Neural progenitor cell (in vitro differentiated cells): ENCODE results near the gene RNF212. TPM values are rescaled to one million over a fixed set of nuclear protein-coding genes. Genes with fewer than 3 reads are reported as not detected.
"Not testable (repeated sequence)": the region's sequence is repeated elsewhere in the genome, so short reads cannot be mapped to it uniquely, and the experiment has no call there.

Experiments used
- DNase-seq: peaks from one replicate; pipeline ENCODE4 v3.0.0-alpha.2; 2016; ENCODE audit warnings: low spot score
- H2AFZ ChIP-seq: fragments of 200-600 bp; sonication (generic); replicated peaks from 2 replicates; pipeline ENCODE4 v1.6.1; 2016; ENCODE audit warnings: antibody characterized with exemption
- H3F3A ChIP-seq: fragments of 200-600 bp; sonication (generic); 2 replicates; pipeline ENCODE4 v1.6.1; 2016; ENCODE audit warnings: antibody characterized with exemption, low read depth
- H3K27ac ChIP-seq: fragments of 200-600 bp; sonication (generic); 2 replicates; pipeline ENCODE4 v1.5.1; 2016; ENCODE audit warnings: mild to moderate bottlenecking
- H3K27me3 ChIP-seq: fragments of 200-600 bp; sonication (generic); 2 replicates; pipeline ENCODE4 v1.6.1; 2016; ENCODE audit warnings: mild to moderate bottlenecking, moderate library complexity
- H3K36me3 ChIP-seq: fragments of 200-600 bp; sonication (generic); 2 replicates; pipeline ENCODE4 v1.5.1; 2016
- H3K4me1 ChIP-seq: fragments of 200-600 bp; sonication (generic); 2 replicates; pipeline ENCODE4 v1.6.1; 2016; ENCODE audit warnings: mixed run types
- H3K4me2 ChIP-seq: fragments of 200-600 bp; sonication (generic); 2 replicates; pipeline ENCODE4 v1.6.1; 2016
- H3K4me3 ChIP-seq: fragments of 200-600 bp; sonication (generic); 2 replicates; pipeline ENCODE4 v1.5.1; 2016
- H3K79me2 ChIP-seq: fragments of 200-600 bp; sonication (generic); 2 replicates; pipeline ENCODE4 v1.6.1; 2016; ENCODE audit warnings: low read depth
- H3K9ac ChIP-seq: fragments of 200-600 bp; sonication (generic); 2 replicates; pipeline ENCODE4 v1.6.1; 2016
- H3K9me3 ChIP-seq: fragments of 200-600 bp; sonication (generic); 2 replicates; pipeline ENCODE4 v1.5.1; 2016; ENCODE audit warnings: low read depth
- H4K20me1 ChIP-seq: fragments of 200-600 bp; sonication (generic); 2 replicates; pipeline ENCODE4 v1.6.1; 2016; ENCODE audit warnings: low read depth
- H3K27ac Mint-ChIP-seq: 3 replicates; pipeline ENCODE4 v1.8.0; 2021; ENCODE audit warnings: mixed read lengths
- H3K27me3 Mint-ChIP-seq: 2 replicates; pipeline ENCODE4 v1.8.0; 2022; ENCODE audit warnings: low read depth, mild to moderate bottlenecking, inconsistent platforms, moderate library complexity, mixed read lengths; ENCODE audit not compliant: insufficient read depth
- H3K36me3 Mint-ChIP-seq: 3 replicates; pipeline ENCODE4 v1.8.0; 2021; ENCODE audit warnings: mixed read lengths
- H3K4me1 Mint-ChIP-seq: 3 replicates; pipeline ENCODE4 v1.8.0; 2021; ENCODE audit warnings: mixed read lengths
- H3K4me3 Mint-ChIP-seq: 3 replicates; pipeline ENCODE4 v1.8.0; 2021; ENCODE audit warnings: mild to moderate bottlenecking, moderate library complexity, mixed read lengths
- H3K9me3 Mint-ChIP-seq: 3 replicates; pipeline ENCODE4 v1.8.0; 2020; ENCODE audit warnings: mixed read lengths
- EZH2 ChIP-seq: fragments of 200-600 bp; sonication (generic); IDR thresholded peaks from 2 replicates; pipeline ENCODE4 v1.6.1; 2017; ENCODE audit warnings: antibody characterized with exemption, mild to moderate bottlenecking, moderate library complexity
- EZH2phosphoT487 ChIP-seq: fragments of 200-600 bp; sonication (generic); IDR thresholded peaks from 2 replicates; pipeline ENCODE4 v1.6.1; 2017; ENCODE audit warnings: antibody characterized with exemption
- total RNA-seq: library from RNA; depleted of rRNA; stranded (reverse); fragments of >200 nt; gene quantifications from 2 replicates; pipeline ENCODE4 v1.2.3, GENCODE V29; 2015; ENCODE audit warnings: low replicate concordance
- TF ChIP-seq, protein P1 (sequence below): fragments of 200-600 bp; sonication (generic); IDR thresholded peaks from 2 replicates; pipeline ENCODE4 v1.5.1; 2017; ENCODE audit warnings: antibody characterized with exemption, mild to moderate bottlenecking

The RNF212 gene
- total RNA-seq, 1 donor from 2014 or later: 3.4 TPM

DNA sequence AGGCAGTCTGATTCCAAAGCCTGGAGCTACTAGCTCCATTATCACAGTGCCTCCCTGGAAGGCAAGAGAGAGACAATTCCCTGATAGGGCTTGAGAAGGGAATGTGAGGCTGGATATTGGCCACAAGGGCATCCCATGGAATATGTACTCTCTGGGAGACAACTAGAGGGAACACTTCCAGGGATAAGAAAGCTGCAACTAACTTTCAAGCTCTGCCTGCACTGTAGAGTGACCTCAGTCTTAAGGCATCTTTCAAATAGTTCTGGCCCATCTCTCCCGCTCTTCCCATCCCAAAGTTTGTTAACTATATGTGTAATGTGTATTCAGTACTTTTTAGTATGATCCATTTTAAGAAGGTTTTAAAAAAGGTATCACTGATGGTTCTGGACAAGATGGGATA lies 13.1 kb upstream of the RNF212 start:
- Mint-ChIP-seq H3K4me1 (no peaks in the 10 kb centered on the region), H3K27me3 (peaks cover 4% of the 10 kb centered on the region), H3K27ac (no peak overlapping the region), H3K4me3 (no peak overlapping the region), H3K9me3 (no peaks in the 10 kb centered on the region), H3K36me3 (no peaks in the 10 kb centered on the region)
- H3K4me2 ChIP-seq: no peak overlapping the region
- H3F3A ChIP-seq: no peaks in the 10 kb centered on the region
- H3K36me3 ChIP-seq: no peaks in the 10 kb centered on the region
- no peak overlapping the region for H3K4me3 ChIP-seq
- H4K20me1 ChIP-seq: no peaks in the 10 kb centered on the region
- H2AFZ ChIP-seq: no peak overlapping the region
- no peak for TF ChIP-seq EZH2
- TF ChIP-seq, protein P1, sequence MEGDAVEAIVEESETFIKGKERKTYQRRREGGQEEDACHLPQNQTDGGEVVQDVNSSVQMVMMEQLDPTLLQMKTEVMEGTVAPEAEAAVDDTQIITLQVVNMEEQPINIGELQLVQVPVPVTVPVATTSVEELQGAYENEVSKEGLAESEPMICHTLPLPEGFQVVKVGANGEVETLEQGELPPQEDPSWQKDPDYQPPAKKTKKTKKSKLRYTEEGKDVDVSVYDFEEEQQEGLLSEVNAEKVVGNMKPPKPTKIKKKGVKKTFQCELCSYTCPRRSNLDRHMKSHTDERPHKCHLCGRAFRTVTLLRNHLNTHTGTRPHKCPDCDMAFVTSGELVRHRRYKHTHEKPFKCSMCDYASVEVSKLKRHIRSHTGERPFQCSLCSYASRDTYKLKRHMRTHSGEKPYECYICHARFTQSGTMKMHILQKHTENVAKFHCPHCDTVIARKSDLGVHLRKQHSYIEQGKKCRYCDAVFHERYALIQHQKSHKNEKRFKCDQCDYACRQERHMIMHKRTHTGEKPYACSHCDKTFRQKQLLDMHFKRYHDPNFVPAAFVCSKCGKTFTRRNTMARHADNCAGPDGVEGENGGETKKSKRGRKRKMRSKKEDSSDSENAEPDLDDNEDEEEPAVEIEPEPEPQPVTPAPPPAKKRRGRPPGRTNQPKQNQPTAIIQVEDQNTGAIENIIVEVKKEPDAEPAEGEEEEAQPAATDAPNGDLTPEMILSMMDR: no peak
- no peak for TF ChIP-seq EZH2phosphoT487
- H3K27ac ChIP-seq: no peak overlapping the region
- H3K27me3 ChIP-seq: peaks cover 60% of the 10 kb centered on the region
- H3K9ac ChIP-seq: no peak overlapping the region
- no peaks in the 10 kb centered on the region for H3K4me1 ChIP-seq
- no peak for DNase-seq
- H3K79me2 ChIP-seq: no peaks in the 10 kb centered on the region
- no peaks in the 10 kb centered on the region for H3K9me3 ChIP-seq

DNA sequence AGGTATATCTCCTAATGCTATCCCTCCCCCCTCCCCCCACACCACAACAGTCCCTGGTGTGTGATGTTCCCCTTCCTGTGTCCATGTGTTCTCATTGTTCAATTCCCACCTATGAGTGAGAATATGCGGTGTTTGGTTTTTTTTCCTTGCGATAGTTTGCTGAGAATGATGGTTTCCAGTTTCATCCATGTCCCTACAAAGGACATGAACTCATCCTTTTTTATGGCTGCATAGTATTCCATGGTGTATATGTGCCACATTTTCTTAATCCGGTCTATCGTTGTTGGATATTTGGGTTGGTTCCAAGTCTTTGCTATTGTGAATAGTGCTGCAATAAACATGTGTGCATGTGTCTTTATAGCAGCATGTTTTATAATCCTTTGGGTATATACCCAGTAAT lies 12.1 kb upstream of the RNF212 start:
- H3K27me3 Mint-ChIP-seq, H3K9me3 Mint-ChIP-seq, H3K36me3 Mint-ChIP-seq: not testable (repeated sequence)

DNA sequence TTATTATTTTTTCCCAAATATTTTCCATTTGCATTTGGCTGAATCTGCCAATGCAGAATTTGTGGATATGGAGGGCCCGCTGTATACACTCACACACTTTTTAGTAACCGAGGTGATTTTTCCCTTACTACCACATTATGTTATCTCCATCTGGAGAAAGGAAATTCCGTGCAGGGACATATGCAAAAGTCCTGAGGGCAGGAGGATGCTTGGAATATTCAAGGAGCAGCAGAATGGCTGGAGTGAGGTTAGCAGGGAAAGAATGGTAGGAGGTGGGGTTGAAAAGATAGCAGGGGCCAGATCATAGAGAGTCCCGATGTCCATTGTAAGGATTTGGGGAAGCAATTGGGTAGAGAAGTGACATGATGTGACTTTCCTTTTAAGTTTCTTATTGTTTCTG lies 11.5 kb upstream of the RNF212 start:
- Histone ChIP-seq H3K9me3 (no peaks in the 10 kb centered on the region), H3K27ac (no peak overlapping the region), H3K4me2 (no peak overlapping the region), H3K4me3 (no peak overlapping the region), H3K36me3 (no peaks in the 10 kb centered on the region), H2AFZ (no peak overlapping the region), H3F3A (no peaks in the 10 kb centered on the region), H4K20me1 (no peaks in the 10 kb centered on the region), H3K79me2 (no peaks in the 10 kb centered on the region), H3K9ac (no peak overlapping the region), H3K4me1 (no peaks in the 10 kb centered on the region), H3K27me3 (peaks cover 77% of the 10 kb centered on the region)
- Mint-ChIP-seq H3K9me3 (no peaks in the 10 kb centered on the region), H3K27ac (no peak overlapping the region), H3K4me1 (no peaks in the 10 kb centered on the region), H3K36me3 (no peaks in the 10 kb centered on the region), H3K4me3 (no peak overlapping the region), H3K27me3 (peaks cover 4% of the 10 kb centered on the region)
- TF ChIP-seq EZH2: no peak
- TF ChIP-seq, protein P1: no peak
- no peak for TF ChIP-seq EZH2phosphoT487
- no peak for DNase-seq

More for the DNA sequence above, 12.1 kb upstream of the RNF212 start:
- H3K36me3 ChIP-seq, H3K4me3 Mint-ChIP-seq, H3K27ac ChIP-seq, H3K9me3 ChIP-seq, H3K4me3 ChIP-seq, H3K4me1 ChIP-seq, DNase-seq, H3K27ac Mint-ChIP-seq, H3K4me1 Mint-ChIP-seq, H3F3A ChIP-seq, H3K4me2 ChIP-seq, H3K79me2 ChIP-seq, H3K9ac ChIP-seq, H4K20me1 ChIP-seq, H2AFZ ChIP-seq: not testable (repeated sequence)
- peaks cover 71% of the 10 kb centered on the region for H3K27me3 ChIP-seq

DNA sequence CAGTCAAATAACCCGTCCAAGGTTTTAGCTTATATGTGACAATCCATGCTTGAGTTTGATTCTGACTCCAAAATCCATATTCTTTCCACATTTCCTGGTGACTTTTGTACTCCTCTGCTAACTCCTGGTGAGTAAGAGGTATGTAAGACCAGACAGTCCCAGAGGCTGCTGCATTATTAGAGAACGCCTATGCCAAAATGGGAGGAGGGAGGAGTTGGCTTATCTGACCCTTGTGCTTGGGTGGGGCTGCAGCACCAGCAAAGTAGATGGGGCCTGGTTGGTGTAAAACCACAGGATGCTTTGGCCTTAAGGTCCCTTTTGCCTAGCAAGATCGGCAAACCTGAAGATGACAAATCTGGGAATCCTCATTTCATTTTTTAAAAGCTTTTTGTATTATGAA lies 9.1 kb upstream of the RNF212 start:
- Histone ChIP-seq H4K20me1 (no peaks in the 10 kb centered on the region), H3F3A (no peaks in the 10 kb centered on the region)
- TF ChIP-seq EZH2 (no peak), EZH2phosphoT487 (no peak)
- TF ChIP-seq, protein P1: no peak

More for the DNA sequence above, 9.1 kb upstream of the RNF212 start:
- Histone ChIP-seq H3K79me2 (no peaks in the 10 kb centered on the region), H3K27me3 (peaks cover 83% of the 10 kb centered on the region), H3K4me2 (no peak overlapping the region), H3K9ac (no peak overlapping the region), H3K27ac (no peak overlapping the region), H3K9me3 (no peaks in the 10 kb centered on the region), H3K4me3 (no peak overlapping the region), H3K4me1 (no peaks in the 10 kb centered on the region), H2AFZ (no peak overlapping the region), H3K36me3 (no peaks in the 10 kb centered on the region)
- no peaks in the 10 kb centered on the region for H3K36me3 Mint-ChIP-seq
- H3K4me1 Mint-ChIP-seq: no peaks in the 10 kb centered on the region
- peaks cover 2% of the 10 kb centered on the region for H3K27me3 Mint-ChIP-seq
- H3K4me3 Mint-ChIP-seq: no peak overlapping the region
- no peak overlapping the region for H3K27ac Mint-ChIP-seq
- no peak for DNase-seq
- no peaks in the 10 kb centered on the region for H3K9me3 Mint-ChIP-seq
